Measurements from ENCODE around the gene SGIP1. TPM values are rescaled to one million over a fixed set of nuclear protein-coding genes. Genes with fewer than 3 reads are reported as not detected.
A peak's percentile ranks its signal among the peaks of the same experiment; 100 is the strongest.

SGIP1 gene
- total RNA-seq, 4 donors from 2014 or later = 1.9 to 8.8 (median 4.8) TPM

DNA sequence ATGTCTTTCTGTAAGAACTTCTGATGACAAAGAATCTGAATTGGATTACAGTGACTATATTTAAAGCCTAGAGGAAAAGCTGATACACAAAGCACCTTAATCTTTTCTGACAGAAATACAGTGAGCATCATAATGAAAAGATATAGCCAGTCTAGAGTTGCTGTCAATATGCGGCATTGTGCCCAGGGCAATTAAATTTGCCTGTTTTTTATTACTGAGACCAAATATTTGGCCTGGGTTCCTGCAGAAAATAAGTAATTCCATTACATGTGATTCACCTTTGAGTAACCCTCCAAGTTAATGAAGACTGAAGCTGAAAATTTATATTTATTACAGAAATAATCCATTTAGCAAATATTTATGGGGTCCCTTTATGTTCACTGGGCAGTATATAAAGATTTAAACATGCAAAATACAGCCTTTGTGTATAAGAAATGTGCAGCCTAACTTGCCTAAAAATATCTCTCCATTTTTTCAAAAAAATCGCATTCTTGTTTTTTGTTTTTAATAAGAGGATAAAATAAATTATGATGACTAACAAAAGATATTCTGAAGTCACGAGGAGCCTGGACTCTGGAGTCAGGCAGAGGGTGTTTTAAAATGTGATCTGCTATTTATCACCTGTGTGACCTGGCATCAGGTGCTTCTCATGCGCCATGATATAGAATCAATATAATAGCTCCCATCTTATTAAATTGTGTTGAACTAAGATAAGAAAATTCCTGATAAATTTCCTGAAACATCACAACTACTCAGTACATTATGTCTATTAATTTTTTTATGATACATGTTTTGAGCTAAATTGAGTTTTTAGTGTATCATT is 83.6 kb downstream of the SGIP1 start:
- TF ChIP-seq, protein P1, sequence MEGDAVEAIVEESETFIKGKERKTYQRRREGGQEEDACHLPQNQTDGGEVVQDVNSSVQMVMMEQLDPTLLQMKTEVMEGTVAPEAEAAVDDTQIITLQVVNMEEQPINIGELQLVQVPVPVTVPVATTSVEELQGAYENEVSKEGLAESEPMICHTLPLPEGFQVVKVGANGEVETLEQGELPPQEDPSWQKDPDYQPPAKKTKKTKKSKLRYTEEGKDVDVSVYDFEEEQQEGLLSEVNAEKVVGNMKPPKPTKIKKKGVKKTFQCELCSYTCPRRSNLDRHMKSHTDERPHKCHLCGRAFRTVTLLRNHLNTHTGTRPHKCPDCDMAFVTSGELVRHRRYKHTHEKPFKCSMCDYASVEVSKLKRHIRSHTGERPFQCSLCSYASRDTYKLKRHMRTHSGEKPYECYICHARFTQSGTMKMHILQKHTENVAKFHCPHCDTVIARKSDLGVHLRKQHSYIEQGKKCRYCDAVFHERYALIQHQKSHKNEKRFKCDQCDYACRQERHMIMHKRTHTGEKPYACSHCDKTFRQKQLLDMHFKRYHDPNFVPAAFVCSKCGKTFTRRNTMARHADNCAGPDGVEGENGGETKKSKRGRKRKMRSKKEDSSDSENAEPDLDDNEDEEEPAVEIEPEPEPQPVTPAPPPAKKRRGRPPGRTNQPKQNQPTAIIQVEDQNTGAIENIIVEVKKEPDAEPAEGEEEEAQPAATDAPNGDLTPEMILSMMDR (IDR thresholded peaks at IDR 0.05) = no peak
- ATAC-seq (ENCODE audit: low FRiP score) (no peak), DNase-seq (ENCODE audit: low spot score) (no peak)

DNA sequence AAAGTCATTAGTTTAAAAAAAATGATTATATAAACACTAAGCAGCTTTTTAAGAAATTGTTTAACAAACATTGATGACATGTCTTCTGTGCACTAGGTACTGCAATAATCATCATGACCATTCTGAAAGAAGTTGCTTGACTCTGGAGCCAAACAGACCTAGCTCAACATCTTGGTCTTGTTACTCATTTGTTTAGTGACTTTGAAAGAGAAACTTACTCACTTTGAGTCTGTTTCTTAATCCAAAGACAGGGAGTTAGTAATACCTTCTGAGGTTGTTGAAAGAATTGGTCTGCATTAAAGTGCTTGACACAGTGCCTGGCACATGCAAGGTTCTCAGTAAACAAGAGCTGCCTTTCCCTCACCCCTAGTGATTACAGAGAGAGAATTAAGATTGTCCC is 84.4 kb downstream of the SGIP1 start:
- no peak for DNase-seq (ENCODE audit: low spot score)
- no peak for ATAC-seq (ENCODE audit: low FRiP score)
- TF ChIP-seq, protein P1 (IDR thresholded peaks at IDR 0.05) = no peak

DNA sequence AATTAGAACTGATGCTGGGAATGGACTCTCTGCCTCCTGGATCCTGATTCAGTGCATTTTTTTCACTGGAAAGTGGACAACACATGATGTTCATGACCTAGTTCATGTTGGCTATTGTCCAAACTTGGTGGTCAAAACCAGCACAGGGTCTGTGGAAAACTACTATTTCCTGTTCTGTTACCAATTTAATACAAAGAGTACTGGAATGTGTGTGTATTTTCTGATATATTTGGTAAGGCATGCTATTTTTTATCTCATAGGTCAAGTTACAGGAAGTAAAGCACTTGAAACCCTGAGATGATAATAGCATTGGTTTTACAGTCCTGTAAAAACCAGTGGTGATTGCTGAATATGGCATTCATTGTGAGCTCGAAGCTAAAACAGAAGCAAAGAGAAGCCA is 89.9 kb downstream of the SGIP1 start:
- DNase-seq (ENCODE audit: low spot score) (no peak), ATAC-seq (ENCODE audit: low FRiP score) (no peak)
- TF ChIP-seq, protein P1 (IDR thresholded peaks at IDR 0.05) = no peak

DNA sequence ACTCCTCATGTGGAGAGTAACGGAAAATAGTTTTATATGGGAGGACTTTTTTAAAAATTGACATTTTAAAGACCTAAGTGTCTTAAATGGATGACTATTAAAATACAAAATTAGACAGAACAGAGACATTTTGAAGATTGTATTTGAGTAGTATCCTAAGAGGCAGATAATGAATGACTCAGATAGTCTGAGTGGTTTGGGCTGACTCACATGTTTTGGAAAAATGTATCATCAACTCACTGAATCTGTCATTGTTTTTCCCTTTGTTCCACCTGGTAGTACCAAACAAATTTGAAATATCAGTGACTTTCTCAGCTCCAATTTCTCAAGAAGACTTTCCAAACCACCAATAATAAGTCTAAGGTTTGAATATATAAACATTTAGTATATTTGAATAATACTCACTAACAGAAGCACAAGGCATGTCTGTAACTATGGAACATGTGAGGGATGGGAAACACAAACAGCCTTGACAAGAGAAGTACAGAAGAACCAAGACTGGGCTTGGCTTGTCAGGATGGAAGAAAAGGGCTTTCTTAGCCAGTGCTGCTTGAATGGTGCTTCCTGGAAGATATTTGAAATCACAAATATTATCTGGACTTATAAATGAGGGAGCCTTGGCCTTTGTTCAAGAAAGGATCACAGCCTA is 90.6 kb downstream of the SGIP1 start:
- no peak for DNase-seq (ENCODE audit: low spot score)
- ATAC-seq (ENCODE audit: low FRiP score) = peak; percentile 68
- TF ChIP-seq, protein P1 (IDR thresholded peaks at IDR 0.05) = no peak

DNA sequence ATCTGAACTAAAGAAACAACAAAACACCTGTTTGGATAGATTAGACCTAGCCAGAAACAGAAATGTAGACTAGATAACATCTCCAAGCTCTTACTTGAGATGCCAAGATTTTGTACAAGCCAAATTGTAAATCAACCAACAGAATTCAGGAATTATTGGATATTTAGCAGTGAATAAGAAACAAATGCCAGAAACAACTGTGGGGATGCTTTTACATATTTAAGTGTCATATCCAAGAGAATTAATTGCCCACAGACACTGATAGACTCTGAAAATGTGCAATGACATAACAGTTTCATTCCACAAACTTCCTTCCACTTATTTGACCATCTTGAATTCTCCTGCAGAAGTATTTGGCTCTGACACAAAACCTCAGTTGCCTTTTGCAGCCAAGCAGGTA is 92.3 kb downstream of the SGIP1 start:
- DNase-seq (ENCODE audit: low spot score) (no peak), ATAC-seq (ENCODE audit: low FRiP score) (no peak)
- TF ChIP-seq, protein P1 (IDR thresholded peaks at IDR 0.05) = no peak

DNA sequence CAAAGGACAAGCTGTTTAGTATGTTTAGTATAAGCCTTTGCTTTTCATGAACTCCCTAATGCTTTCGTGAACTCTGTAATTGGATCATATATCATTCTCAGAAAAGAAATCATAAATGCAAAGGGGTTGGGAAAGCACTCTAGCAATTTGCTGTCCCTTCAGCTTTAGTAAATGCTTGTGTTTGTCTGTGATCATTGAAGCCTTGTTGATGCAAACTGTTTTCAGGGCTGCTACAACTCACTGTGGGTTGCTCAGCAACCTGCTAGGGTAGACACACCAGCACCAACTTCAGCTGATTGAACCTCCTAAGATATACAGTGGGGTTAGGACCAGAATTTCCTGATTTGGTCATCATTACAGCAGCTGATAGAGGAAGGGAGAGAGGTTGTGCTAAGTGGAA is 95.0 kb downstream of the SGIP1 start:
- DNase-seq (ENCODE audit: low spot score) (no peak), ATAC-seq (ENCODE audit: low FRiP score) (no peak)
- TF ChIP-seq, protein P1 (IDR thresholded peaks at IDR 0.05) = no peak

DNA sequence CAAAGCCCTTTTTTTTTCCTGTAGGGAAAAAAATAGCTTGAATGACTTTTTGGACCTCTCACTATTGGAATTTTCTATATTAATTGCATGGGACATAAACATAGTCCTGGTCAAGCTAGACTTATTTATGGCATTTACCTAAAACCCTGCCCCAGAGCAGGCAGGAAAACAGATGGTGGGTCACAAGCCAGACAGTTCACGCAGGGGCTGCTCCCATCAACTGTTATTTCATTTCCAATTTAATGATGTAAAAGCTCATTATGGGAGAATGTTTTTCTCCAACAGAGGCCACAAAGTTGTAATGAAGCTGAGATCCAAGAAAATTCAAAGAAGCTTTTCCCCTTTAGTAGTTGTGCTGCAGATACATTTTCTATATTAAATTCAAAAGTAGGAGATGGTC is 99.2 kb downstream of the SGIP1 start:
- DNase-seq (ENCODE audit: low spot score) (no peak), ATAC-seq (ENCODE audit: low FRiP score) (no peak)
- TF ChIP-seq, protein P1 (IDR thresholded peaks at IDR 0.05) = no peak
